Stimulated activated CD4-positive, alpha-beta T cell treated with anti-CD3 and anti-CD28 coated beads, TNF-alpha, amount 100 ng/mL, for 48 hours (primary cell): Measurements from ENCODE around the gene DLK1.

Experiments used
- DNase-seq, 3 donors: peaks; one replicate each; pipeline ENCODE4 v3.0.0-alpha.2; 2020; ENCODE audit warnings: low read depth in 3 of 3

The DLK1 gene

DNA sequence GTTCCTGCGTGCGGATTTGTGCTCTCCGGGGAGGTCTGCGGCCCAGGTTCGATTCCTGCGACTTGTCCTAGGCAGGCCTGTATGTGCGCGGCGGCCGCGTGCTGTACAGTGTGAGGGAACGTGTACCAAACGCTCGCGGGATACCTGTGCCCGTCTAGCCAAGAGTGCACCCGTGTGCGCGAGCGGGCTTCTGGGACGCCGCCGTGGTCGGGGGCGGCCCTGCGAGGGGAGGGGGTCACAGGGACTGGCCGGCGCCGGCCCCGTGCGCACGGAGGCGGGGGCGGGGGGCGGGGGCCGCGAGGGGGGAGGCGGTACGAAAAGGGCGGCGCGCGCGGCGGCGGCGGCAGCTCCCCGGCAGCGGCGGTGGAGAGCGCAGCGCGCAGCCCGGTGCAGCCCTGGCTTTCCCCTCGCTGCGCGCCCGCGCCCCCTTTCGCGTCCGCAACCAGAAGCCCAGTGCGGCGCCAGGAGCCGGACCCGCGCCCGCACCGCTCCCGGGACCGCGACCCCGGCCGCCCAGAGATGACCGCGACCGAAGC lies at the start of gene DLK1:
Gene DLK1 (plus strand): TSS at position 343 of the 536 bp plus-strand sequence. CDS start 177 bp downstream, at position 520.
- no peak for DNase-seq

DNA sequence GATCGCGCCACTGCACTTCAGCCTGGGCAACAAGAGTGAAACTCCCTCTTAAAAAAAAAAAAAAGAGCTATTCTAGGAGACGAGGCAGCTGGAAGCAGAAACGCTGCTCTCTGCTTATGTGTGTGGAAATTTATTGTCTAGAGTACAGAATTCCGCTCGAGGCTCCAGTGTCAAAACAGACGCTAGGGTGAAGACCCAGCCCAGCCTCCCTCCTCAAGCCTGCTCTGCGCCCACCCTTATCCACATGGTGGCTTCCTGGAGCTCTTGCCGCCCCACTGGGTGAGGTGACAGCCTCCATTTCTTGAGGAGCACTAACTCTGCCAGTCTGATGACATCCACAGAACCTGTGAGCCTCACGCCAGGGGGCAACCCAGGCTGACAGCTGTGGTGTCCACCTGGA lies 49.5 kb upstream of the DLK1 start:
- no peak for DNase-seq

DNA sequence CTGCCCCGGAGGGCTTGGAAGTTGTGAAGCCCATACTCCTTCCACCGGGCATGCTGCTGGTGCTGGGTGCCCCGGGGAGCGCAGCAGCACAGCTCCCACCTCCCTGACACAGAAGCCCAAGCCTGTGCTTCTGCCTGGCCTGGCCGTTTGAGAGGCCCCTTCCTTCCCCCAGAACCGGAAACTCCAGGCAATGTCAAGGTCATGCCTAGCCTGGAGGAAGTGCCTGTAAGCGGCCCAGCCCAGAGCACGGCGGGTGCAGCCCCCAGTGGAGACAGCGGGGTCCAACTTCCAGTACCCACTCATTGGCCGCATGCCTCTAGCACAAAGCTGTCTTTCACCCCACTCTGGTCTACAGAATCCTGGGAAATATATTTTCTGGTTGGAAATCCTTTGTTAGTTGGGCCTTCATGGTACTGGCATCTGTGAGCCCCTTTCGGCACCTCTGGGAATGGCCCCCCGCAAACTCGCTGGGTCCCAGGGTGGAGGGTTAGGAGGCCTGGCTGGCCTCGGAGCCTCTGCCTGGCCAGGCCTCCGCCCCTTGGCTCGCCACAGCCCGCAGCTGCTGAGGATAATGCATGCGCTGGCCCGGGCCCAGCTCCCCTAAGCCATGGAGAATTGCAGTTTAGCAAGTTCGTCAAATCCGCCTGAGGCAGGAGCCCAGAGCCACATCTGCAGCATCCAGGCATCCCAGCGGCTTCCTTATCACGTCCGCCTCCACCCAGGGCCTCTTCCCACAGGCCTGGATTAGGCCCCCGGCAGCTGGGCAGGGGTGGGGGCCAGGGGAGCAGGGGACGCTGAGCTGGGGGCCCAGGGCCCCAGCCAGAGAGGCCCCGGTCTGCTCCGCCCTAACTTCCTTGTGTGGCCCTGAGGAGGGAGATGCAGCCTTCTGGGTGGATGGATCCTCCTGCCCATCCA lies 48.9 kb upstream of the DLK1 start:
- no peak for DNase-seq

DNA sequence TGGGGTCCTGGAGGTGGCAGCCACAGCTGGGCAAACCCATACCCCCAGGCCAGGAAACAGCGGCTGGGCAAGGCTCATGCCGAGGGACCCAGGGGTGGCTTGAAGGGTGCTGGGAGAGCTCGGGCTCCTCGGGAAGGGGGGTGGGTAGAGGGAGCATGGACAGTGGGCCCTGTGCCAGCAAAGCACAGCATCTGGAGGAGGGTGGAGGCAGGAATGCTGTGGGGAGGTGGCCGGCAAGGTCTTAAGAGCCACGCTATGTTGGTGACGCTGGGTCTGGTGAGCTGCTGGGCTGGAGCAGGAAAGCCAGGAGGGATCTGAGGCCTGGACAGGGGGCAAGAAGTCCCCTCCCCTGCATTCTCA lies 48.2 kb upstream of the DLK1 start:
- no peak for DNase-seq

GRCh38 chr14:100679153-100679552 lies 47.5 kb upstream of the DLK1 start:
- no peak for DNase-seq

GRCh38 chr14:100679707-100680438 lies 46.8 kb upstream of the DLK1 start:
- DNase-seq: no peak

DNA sequence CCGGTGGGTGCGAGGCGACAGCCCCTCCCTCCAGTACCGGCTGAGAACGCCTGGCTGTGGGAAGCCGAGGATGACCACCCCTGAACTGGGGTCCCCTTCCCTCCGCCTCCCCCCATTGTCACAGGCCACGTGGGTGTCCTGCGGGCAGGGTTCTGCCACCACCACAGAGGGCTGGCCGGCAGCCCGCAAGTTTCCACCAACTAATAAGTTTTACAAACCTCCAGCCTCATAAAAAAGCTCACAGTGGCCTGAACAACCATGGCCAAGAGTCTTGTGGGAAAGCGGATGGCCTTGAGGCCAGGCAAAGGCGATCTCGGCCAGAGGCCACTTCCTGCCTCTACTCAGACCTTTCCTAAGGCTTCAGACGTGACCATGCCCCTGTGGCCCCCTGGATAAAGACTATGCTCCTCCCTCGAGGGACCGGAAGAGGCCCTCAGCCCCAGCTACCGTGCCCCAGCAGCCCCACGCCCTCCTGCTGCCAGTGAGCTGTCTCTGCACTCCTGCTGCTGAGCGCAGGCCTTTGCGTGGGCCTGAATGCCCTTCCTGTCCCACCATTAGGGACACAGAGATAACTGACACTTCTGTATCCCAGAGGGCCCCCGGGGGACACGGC lies 46.1 kb upstream of the DLK1 start:
- no peak for DNase-seq

DNA sequence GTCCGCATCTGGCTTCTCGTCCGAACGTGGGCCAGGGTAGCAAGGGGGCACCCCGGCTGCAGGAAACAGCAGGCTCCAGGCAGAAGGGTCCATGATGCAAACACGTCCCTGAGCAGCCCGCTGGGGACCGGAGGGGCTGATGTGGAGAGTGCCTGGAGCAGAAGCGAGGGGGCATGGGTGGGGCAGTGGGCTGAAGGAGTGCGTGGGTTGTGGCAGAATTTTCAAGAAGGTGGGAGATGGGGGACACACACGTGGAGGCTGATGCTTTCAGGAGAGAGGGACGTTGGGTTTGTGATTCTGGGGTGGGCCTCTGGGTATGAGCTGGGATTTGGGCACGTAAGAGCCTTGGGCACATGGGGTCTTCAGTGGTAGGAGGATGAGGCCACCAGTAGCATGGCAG lies 45.6 kb upstream of the DLK1 start:
- DNase-seq: no peak

DNA sequence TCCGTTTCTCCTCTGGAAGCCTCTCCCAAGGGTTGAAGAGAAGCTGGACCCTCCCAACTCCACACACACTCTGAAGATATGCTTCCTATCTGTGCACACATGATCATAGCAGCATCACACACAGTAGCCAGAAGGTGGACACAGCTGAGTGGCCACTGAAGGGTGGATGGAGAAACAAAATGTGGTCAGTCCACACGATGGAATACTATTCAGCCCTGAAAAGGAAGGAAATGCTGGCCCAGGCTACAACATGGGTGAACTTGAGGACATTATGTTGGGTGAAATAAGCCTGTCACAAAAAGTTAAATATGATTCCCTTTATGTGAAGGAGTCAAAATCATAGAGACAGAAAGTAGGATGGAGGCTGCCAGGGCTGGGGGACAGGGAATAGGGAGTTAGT lies 43.9 kb upstream of the DLK1 start:
- no peak for DNase-seq

GRCh38 chr14:100683578-100683977 lies 43.1 kb upstream of the DLK1 start:
- no peak for DNase-seq

- no peak for DNase-seq
Measured at GRCh38 chr14:100684154-100684553, 42.5 kb upstream of the DLK1 start.

DNA sequence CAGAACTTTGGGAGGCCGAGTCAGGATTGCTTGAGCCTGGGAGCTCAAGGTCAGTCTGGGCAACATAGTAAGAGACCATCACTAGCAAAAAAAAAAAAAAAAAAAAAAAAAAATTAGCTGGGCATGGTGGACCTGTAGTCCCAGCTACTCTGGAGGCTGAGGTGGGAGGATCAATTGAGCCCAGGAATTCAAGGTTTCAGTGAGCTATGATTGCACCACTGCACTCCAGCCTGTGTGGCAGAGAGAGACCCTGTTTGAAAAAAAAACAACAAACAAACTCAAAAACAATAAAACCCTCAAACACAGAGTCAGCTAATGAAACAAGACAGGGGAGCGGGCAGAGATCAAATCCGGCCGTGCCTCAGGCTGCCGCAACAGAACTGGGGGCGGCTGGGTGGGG lies 41.7 kb upstream of the DLK1 start:
- DNase-seq: no peak

- DNase-seq: no peak
Measured at GRCh38 chr14:100686858-100687257, 39.8 kb upstream of the DLK1 start.

DNA sequence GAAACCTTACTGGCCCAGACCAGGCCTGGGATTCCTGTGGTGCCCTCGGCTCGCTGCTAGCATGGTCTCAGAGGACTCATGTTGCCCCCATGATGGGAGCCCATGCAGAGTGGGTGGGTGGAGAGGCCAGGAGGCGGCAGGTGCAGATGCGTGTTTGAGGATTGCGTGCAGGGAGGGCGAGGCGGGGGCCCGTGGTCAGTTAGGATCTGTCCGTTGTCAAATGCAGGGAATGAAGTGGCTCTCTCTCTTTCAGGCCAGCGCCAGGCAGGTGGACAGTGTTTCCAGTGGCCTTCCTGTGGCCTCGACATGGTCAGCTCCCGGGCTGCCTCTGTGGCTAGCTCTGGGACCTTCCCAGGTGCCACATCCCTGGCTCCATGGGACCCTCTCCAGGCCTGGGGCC lies 39.3 kb upstream of the DLK1 start:
- no peak for DNase-seq

- DNase-seq: no peak
Measured at GRCh38 chr14:100688051-100688450, 38.6 kb upstream of the DLK1 start.

DNA sequence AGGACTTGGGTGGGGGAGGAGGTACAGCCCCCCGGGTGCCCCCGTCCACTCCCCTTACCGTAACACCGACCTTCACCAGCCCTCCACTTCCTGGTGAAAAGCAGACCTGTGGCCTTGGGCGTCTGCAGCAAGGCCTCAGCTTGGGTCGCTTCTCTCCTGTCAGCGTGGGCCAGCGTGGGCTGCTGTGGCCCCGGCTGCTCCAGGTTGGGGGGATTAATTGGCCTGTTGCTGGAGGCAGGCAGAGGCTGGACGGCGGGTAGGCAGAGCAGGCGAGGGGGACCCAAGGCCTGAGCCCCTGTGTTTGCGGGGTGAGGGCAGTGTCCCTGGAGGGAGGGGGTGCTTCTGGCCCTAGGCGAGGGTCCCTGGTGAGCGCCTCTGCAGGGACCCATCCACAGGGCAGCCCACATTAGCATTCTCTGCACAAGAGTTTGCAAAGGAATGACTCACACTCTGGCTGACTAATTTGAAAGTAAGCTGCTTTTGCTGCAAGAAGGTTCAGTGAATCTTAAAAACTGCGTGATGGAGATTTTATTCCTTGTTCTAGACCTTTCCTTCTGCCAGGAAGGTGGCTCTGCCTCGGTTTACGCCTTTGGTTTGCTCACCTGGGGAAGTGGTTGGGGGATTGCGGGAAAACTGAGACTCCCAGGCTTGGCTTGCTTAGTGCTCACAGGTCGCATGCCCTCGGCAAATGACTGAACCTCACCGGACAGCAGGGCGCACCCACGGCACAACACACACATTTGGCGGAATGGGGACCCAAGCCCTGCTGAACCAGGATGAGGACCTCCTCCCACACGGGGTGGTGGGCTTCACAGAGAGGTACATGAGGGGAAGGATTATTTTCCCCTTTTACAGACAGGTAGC lies 37.9 kb upstream of the DLK1 start:
- DNase-seq: no peak

GRCh38 chr14:100690672-100691071 lies 36.0 kb upstream of the DLK1 start:
- DNase-seq: no peak

DNA sequence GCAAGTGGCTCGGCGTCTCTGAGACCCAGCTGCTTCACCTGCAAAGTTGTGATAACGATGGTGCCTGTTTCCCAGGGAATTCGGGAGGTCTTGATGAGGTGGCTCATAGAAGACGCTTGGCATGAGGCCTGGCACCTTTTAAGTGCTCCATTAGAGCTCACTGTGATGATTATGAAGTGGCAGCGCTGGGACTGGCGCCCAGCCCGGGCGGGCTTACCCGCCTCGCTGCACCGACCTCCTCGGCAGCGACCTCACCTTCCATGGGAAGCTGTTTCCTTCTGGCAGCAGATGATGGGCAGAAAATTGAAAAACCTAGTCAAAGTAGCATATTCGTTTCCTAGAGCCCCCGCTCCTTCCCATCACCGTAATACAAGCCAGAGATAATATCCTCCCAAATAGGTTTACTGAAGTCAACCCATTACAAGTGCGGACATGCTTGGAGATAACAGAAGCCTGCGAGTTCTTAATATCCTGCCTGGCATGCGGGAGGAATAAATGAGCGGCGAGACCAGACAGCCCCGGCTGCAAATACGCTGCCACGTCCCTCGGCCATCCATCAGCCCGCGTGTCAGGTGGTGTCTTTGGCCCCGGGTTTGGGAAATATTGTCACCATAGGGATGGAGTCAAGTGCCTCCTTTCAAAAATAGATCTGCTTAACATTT lies 35.2 kb upstream of the DLK1 start:
- no peak for DNase-seq

DNA sequence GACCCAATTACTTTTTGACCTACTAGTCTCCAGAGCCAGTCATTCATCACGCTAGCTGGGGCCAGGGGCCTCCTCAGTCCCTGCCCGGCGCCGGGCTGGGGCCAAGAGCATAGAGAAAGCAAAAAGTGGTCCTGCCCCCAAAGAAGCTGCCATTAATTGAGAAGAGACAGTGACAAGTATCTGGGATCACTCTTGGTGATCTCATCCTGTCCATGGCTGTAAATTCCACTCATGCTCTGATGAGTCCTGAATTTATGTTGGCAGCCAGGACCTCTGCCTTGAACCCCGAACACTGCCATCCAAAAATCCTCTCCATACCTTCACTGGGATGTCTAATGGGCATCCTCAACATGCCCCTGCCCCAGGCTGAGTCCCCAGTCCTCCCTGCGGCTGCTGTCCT lies 34.4 kb upstream of the DLK1 start:
- DNase-seq: no peak

DNA sequence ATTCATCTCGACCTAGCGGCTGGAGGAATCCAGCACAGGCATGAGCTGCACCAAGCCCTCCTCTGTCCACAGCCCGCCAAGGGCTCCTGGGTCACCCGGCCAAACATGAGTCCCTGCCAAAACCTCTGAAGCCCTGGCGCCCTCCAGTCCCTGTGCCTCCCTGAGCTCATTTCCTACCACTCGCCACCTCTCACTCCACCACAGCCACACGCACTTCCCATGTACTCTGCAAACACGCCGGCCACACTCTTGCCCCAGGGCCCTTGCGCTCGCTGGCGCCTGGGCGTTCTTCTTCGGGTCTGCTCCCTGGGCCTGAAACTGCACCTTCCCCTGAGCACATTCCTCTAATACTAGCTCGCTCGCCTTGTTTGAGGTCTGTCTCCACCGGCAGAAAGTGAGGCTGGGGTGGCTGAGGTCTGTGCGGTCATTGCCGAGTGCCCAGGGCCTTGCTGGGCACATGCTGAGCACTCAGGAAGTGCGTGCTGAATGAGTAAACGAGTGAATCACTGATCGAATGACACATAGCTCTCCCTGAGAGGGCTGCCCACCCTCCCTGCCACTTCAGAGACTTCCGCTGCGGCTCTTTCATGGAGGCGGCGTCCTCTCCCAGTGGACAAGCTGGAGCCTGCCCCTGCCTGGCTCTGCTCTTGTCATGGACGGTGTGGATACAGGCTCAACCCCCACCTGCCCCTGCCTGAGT lies 33.7 kb upstream of the DLK1 start:
- DNase-seq: no peak
